22Rv1 (cell line): ENCODE measurements around the gene STYX.

ENCODE experiments used
- ZFX ChIP-seq: fragments of 450-650 bp; IDR thresholded peaks from 2 replicates; pipeline ENCODE4 v1.6.1; 2017; ENCODE audit warnings: antibody characterized with exemption, borderline replicate concordance
- TF ChIP-seq, protein P1 (sequence below): fragments of 450-650 bp; IDR thresholded peaks from 2 replicates; pipeline ENCODE4 v1.5.1; 2017; ENCODE audit warnings: mild to moderate bottlenecking

DNA sequence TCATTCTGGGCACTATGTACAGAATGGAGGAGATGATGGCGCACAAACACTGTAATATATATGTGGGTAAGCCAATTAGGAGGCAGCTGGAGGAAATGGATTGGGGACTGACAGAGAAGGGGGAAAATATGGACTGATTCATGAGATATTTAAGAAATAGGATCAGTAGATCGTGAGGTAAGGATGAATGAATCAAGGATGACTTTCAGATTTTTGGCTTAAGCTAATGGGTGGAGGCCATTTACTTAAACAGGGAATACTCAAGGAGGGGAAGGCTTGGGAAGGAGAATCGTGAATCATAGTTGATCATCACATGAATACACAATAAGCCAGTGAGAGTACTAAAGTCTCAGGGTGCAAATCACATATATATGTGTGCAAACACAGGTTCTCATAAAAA, 72.6 kb downstream of the STYX start:
- TF ChIP-seq, protein P1, sequence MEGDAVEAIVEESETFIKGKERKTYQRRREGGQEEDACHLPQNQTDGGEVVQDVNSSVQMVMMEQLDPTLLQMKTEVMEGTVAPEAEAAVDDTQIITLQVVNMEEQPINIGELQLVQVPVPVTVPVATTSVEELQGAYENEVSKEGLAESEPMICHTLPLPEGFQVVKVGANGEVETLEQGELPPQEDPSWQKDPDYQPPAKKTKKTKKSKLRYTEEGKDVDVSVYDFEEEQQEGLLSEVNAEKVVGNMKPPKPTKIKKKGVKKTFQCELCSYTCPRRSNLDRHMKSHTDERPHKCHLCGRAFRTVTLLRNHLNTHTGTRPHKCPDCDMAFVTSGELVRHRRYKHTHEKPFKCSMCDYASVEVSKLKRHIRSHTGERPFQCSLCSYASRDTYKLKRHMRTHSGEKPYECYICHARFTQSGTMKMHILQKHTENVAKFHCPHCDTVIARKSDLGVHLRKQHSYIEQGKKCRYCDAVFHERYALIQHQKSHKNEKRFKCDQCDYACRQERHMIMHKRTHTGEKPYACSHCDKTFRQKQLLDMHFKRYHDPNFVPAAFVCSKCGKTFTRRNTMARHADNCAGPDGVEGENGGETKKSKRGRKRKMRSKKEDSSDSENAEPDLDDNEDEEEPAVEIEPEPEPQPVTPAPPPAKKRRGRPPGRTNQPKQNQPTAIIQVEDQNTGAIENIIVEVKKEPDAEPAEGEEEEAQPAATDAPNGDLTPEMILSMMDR = no peak
- TF ChIP-seq ZFX = no peak
